ENCODE measurements around the gene LLPH.

DNA sequence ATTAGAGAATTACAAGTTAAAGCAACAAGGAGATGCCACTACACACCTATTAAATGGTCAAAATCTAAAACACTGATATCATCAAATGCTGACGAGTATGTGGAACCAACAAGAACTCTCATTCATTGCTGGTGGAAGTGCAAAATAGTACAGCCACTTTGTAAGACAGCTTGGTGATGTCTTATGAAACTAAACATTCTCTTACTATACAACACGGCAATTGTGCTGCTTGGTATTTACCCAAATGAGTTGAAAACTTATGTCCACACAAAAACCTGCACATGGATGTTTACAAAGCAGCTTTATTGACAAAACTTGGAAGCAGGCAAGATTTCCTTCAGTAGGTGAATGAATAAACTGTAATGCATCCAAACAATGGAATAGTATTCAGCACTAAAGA, 36.0 kb upstream of the LLPH start:
- TF ChIP-seq, protein P1, sequence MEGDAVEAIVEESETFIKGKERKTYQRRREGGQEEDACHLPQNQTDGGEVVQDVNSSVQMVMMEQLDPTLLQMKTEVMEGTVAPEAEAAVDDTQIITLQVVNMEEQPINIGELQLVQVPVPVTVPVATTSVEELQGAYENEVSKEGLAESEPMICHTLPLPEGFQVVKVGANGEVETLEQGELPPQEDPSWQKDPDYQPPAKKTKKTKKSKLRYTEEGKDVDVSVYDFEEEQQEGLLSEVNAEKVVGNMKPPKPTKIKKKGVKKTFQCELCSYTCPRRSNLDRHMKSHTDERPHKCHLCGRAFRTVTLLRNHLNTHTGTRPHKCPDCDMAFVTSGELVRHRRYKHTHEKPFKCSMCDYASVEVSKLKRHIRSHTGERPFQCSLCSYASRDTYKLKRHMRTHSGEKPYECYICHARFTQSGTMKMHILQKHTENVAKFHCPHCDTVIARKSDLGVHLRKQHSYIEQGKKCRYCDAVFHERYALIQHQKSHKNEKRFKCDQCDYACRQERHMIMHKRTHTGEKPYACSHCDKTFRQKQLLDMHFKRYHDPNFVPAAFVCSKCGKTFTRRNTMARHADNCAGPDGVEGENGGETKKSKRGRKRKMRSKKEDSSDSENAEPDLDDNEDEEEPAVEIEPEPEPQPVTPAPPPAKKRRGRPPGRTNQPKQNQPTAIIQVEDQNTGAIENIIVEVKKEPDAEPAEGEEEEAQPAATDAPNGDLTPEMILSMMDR (IDR thresholded peaks at IDR 0.05), result no peak
- TF ChIP-seq EZH2 (IDR thresholded peaks at IDR 0.05) (no peak), EZH2phosphoT487 (IDR thresholded peaks at IDR 0.05) (no peak)

Data from neural progenitor cell (in vitro differentiated cells).